ENCODE results near the gene LNX1.

The LNX1 gene

DNA sequence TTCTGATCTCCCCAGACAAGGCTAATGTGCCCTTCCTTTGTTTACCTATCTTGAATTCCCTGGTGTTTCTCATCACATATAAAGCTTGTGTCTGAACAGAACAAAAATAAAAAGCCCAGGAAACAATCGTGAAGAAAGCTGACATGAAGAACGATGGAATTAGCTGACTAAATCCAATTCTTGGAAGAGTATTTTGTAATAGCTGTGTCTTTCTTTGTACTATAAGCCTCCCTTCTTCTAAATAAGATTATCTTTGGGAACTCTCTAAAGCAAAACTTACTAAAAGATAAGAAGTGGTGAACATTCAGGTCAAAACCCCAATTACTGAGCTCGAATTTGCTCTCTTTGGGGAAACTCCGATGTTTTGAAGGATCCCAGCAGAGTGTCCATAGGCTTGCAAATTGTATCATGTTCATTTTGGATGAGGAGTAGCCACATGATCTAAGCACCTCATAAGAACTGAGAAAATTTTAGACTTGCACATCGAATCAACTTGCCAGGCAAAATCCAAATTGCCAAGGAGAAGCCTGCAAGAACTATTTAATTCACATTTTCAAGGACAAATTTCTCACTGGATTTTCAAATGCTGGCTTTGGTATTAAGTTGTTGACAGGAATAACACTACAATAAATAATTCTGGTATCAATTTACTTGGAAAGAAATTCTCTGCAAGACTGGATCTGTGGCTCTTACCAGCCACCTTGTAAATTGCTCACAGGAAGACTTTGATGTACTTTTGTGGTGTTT is 106.2 kb downstream of the LNX1 start:
- DNase-seq = no peak
- TF ChIP-seq, protein P1, sequence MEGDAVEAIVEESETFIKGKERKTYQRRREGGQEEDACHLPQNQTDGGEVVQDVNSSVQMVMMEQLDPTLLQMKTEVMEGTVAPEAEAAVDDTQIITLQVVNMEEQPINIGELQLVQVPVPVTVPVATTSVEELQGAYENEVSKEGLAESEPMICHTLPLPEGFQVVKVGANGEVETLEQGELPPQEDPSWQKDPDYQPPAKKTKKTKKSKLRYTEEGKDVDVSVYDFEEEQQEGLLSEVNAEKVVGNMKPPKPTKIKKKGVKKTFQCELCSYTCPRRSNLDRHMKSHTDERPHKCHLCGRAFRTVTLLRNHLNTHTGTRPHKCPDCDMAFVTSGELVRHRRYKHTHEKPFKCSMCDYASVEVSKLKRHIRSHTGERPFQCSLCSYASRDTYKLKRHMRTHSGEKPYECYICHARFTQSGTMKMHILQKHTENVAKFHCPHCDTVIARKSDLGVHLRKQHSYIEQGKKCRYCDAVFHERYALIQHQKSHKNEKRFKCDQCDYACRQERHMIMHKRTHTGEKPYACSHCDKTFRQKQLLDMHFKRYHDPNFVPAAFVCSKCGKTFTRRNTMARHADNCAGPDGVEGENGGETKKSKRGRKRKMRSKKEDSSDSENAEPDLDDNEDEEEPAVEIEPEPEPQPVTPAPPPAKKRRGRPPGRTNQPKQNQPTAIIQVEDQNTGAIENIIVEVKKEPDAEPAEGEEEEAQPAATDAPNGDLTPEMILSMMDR (IDR thresholded peaks at IDR 0.05) = no peak
- Histone ChIP-seq H3K4me1 (no peaks in the 10 kb centered on the region), H3K27ac (no peak overlapping the region), H3K4me3 (no peak overlapping the region), H3K36me3 (no peaks in the 10 kb centered on the region), H3K27me3 (no peaks in the 10 kb centered on the region), H3K9me3 (no peaks in the 10 kb centered on the region)
- intact Hi-C loops (cut with DNase I; ENCODE audit: low total_unique reads) = no loop called here

DNA sequence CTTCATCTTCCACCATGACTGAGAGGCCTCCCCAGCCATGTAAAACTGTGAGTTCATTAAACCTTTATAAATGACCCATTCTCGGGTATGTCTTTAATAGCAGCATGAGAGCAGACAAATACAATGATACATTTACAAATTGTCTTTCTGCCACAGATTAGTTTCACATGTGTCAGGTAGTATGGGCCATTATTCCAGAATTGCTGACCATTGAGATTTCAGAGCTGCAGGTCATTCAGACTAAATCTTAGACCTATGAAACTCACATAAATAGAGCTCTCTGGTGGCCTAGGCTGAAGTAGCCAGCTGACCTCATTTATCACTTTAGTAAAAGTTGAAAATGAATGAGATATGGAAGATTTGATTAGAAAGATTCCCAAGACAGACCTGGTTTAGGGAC is 108.0 kb downstream of the LNX1 start:
- Histone ChIP-seq H3K4me3 (no peak overlapping the region), H3K4me1 (no peaks in the 10 kb centered on the region), H3K36me3 (no peaks in the 10 kb centered on the region), H3K9me3 (no peaks in the 10 kb centered on the region), H3K27me3 (no peaks in the 10 kb centered on the region), H3K27ac (no peak overlapping the region)
- TF ChIP-seq, protein P1 (IDR thresholded peaks at IDR 0.05) = no peak
- intact Hi-C loops (cut with DNase I; ENCODE audit: low total_unique reads) = no loop called here
- DNase-seq = no peak

DNA sequence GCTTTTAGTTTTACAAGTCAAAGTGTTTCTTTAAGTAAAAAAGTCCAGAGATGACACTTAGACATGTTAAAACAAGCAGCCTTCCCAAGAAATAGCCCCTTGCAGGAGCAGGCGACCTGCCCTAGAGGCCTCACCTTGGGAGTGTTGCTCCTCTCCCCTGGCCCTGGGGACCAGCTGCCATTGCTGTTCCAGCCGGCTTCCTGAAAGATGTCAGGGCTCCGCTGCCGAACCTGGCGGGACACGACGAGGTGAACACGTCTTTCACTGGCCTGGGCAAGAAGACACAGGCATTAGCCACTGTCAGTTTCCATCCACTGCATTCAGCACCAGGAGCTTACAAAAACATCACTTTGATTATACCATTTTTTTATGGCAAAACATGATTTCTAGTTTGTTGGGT is 109.7 kb downstream of the LNX1 start:
- intact Hi-C loops (cut with DNase I; ENCODE audit: low total_unique reads) = no loop called here
- Histone ChIP-seq H3K9me3 (no peaks in the 10 kb centered on the region), H3K27me3 (no peaks in the 10 kb centered on the region), H3K27ac (no peak overlapping the region), H3K4me3 (no peak overlapping the region), H3K36me3 (no peaks in the 10 kb centered on the region), H3K4me1 (no peaks in the 10 kb centered on the region)
- TF ChIP-seq, protein P1 (IDR thresholded peaks at IDR 0.05) = no peak
- DNase-seq = no peak

DNA sequence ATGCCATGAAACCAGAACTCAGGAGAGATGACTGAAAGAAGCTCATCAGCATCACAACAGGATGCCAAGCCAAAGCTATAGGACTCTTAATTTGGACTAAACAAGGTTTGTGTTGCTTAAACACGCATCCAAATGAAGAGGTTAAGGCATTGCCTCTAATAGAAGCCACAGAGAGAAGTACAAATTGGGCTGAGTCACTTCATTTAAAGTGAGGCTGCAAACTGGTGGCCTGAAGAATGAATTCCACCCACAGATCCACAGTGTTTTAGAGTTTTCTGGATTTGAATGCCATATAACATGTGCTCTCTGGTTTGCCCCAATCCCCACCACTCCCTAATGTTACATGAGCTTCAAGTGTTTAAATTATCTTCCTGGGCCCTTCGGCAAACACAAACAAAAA is 110.4 kb downstream of the LNX1 start:
- intact Hi-C loops (cut with DNase I; ENCODE audit: low total_unique reads) = no loop called here
- H3K9me3 ChIP-seq = no peaks in the 10 kb centered on the region
- H3K4me3 ChIP-seq = no peak overlapping the region
- no peaks in the 10 kb centered on the region for H3K36me3 ChIP-seq
- no peak for DNase-seq
- no peaks in the 10 kb centered on the region for H3K27me3 ChIP-seq
- no peaks in the 10 kb centered on the region for H3K4me1 ChIP-seq
- H3K27ac ChIP-seq = no peak overlapping the region
- TF ChIP-seq, protein P1 (IDR thresholded peaks at IDR 0.05) = no peak

DNA sequence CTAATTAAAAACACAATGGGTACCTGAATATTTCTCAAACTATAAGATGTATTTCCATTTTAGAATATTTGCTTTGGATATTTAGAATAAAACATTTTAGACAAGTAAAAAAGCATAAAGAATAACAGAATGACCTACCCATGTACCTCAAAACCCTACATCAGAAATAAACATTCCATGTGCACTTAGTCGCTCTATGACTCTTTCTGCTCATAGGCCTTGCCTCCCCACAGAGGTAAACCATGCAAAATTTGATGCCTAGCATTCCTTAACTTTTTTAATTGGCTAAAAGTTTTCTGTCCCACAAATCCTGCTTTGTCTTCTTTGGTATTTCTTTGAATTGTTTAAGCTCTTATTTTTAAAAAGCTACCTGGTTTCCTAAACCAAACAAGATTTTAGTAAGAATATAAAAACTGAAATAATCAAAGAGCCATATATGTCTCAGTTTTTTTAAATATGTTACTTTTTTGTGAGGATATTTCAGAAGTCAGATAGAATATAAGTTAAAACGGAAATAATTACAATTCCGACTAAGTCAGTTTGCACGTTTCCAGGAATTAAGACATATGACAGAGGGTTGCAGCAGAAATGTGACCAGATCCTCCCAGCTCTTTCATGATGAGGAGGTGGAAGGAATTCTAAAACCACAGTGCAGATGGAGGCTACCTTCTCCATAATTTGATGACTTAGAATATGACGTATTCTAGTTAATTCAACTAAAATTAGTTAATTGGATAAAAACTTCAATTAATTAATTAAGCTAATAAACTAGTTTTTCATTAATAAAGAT is 111.4 kb downstream of the LNX1 start:
- H3K27ac ChIP-seq = no peak overlapping the region
- H3K9me3 ChIP-seq = no peaks in the 10 kb centered on the region
- no peaks in the 10 kb centered on the region for H3K4me1 ChIP-seq
- H3K4me3 ChIP-seq = no peak overlapping the region
- H3K36me3 ChIP-seq = no peaks in the 10 kb centered on the region
- TF ChIP-seq, protein P1 (IDR thresholded peaks at IDR 0.05) = no peak
- no peak for DNase-seq
- intact Hi-C loops (cut with DNase I; ENCODE audit: low total_unique reads) = no loop called here
- no peaks in the 10 kb centered on the region for H3K27me3 ChIP-seq

All from tibial artery (tissue), 4 donors.